Activated CD4-positive, alpha-beta T cell treated with anti-CD3 and anti-CD28 coated beads, Interleukin-2, Interleukin-4, amounts not matched to agents 100 ng/mL and 50 ng/mL, durations not matched to agents 16 hours and 8 hours (primary cell): ENCODE measurements around the gene RPRML.

ENCODE experiments used
- DNase-seq: peaks from one replicate; pipeline ENCODE4 v3.0.0-alpha.2; 2020; ENCODE audit warnings: low spot score

RPRML gene

GRCh38 chr17:46944931-46945330, 34.1 kb downstream of the RPRML start:
- DNase-seq: no peak

GRCh38 chr17:46943501-46944393, 35.3 kb downstream of the RPRML start:
- DNase-seq: no peak

GRCh38 chr17:46943218-46943500, 35.9 kb downstream of the RPRML start:
- DNase-seq: no peak

DNA sequence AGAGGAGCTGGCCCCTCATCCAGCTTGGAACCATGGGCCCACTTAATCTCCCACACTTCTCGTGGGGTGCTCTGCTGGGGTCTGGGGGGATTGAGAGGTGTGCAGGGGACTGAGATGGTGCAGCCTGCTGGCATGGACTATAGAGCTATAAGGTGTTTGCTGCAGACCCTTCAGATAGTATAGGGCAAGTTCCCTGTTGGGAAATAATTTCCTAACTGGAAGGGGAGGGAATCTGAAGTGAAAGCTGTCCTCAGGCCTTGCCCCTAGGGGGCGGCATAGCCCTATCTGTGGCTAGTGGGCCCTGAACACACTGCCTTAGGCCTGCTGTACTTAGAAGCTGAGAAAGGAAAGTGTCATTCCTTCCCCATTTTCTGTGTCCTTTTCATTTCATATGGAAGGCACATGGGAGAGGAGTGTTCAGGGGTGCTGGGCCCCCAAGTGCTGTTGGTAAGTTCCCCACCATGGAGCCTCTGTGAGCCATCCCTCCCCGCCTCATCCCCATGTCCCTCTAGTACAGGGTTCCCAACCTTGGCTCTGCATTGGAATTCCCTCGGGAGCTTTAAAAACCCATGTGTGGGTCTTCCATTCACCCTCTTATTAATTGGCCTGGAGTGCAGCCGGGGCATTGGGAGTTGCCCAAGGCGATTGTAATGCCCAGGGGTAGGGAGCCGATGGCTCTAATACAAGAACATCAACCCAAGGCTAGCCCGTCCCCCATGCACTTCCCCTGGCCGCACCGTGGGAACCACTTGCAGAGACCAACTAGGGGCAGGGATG, 36.4 kb downstream of the RPRML start:
- peak; percentile 46 for DNase-seq

DNA sequence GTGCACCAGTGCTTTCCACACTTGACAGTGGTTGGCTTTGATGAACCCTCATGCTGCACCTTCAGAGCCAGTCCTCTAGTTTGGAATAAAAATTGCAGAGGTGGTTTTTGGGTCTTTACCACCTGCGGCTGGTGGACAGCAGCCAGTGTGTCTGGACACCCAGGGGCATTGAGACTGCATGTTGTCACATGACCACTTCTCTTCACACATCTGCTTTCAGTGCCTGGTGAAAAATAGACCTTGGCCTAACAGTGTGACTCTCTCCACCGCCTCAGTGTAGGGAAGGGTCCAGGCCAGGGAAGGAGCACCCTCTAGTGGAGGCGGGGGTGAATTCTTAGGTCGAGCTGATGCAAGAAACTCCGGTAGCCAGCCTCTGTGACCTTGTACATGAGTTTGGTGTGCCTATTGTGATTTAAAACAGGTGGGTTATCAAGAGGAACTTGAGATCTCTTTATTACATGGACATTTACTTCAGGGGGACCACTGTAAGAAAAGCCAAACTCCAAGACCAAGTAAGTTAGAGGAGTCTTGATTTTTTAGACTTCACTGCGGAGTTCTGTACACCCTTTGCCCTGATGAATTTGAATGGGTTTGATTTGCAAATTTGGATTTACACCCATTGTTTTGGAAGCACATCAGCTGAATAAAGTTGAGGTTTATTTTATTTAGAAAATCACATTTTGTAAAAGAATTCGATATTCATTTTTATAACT, 38.2 kb downstream of the RPRML start:
- peak; percentile 69 for DNase-seq

- no peak for DNase-seq
These were observed 43.3 kb downstream of the RPRML start for GRCh38 chr17:46935658-46936266.

DNA sequence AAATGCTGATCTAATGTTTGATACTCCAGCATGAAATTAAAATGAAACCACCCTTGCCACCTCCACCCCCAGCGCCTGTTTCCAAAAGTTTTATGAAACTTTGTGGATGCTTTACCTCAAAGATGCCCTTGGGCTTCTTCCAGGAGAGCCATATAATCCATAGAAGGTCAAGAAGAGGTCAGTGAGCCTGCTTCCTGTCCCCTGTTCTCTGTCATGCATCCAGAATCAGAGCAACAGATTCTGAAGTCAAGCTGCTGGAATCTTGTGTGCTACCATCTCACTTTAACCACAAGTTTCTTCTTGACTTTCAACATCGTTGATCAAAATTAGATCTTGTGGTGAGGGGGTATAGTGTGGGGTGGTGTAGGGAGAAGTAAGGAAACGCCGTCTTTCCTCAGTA, 47.5 kb downstream of the RPRML start:
- no peak for DNase-seq

GRCh38 chr17:46930051-46930450, 49.0 kb downstream of the RPRML start:
- DNase-seq: no peak

DNA sequence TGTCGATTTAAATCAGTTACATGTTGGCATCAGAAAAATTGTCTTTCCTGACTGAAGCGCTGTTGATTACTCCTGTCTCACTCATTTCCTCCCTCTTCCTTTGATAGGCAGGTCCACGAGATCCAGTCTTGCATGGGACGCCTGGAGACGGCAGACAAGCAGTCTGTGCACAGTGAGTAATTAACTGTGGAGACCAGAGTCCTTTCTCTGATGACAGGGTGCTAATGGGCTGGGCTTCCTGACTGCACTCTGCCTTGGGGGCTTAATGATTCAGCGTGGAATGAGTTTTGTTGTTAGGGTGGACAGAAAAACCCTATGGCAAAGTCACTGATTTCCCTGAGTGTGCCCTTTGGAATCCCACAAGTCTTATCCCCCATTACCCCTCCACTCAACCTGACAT, 49.6 kb downstream of the RPRML start:
- DNase-seq: no peak

DNA sequence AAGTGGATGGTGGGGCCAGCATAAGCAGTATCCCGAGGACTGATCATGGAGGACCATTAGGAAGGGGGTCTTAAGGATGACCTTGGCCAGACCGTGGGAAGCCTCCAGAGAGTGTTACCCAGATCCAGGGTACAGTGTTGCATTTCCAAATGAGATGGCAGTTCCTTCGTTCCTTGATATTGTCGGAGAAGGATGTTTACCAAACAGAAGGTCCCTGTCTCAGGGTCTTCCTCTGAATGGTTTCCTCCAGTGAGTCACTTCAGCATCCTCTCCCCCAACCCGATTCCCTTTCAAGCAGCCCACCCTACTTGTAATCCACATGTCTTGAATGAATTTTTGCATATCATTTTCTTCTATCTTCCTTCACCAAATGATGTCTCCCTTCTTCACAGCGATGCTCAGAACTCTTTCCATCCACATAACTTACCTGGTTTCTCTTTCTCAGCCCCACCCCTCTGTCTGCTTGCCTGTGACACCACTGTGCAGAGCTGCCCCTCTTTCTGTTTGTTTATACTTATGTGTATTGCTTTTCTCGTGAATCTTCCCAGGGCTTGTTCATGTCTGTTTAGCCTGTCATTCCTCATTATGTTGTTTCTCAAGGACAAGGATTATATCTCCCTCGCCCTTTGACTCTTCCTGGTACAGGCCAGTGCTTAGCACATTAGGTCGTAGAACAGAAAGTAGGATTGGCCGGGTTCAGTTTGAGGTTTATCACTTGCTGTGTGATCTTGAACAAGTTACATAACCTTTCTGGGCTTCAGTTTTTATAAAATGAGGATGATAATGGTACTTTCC, 50.4 kb downstream of the RPRML start:
- DNase-seq: no peak
